ENCODE results near the gene GPX2. TPM values are rescaled to one million over a fixed set of nuclear protein-coding genes. Genes with fewer than 3 reads are reported as not detected.
A peak's percentile ranks its signal among the peaks of the same experiment; 100 is the strongest.
"Not testable (repeated sequence)": the region's sequence is repeated elsewhere in the genome, so short reads cannot be mapped to it uniquely, and the experiment has no call there.

GPX2 gene
- total RNA-seq, 2 donors from 2014 or later: 18.9 to 55.0 TPM

GRCh38 chr14:64919215-64919614, 23.3 kb downstream of the GPX2 start:
- no peaks in the 10 kb centered on the region for H3K9me3 ChIP-seq
- H3K27ac ChIP-seq: no peak overlapping the region
- no peaks in the 10 kb centered on the region for H3K27me3 ChIP-seq (replicated peaks; ENCODE audit: insufficient read depth)
- no peaks in the 10 kb centered on the region for H3K36me3 ChIP-seq
- H3K4me3 ChIP-seq: no peak overlapping the region
- DNase-seq (ENCODE audit: low spot score): no peak
- peaks cover 6% of the 10 kb centered on the region for H3K4me1 ChIP-seq (replicated peaks)
- no peak for TF ChIP-seq CTCF (IDR thresholded peaks at IDR 0.05)
- TF ChIP-seq POLR2AphosphoS5 (IDR thresholded peaks at IDR 0.05): no peak
- no peak for TF ChIP-seq POLR2A (IDR thresholded peaks at IDR 0.05)
- intact Hi-C loops (cut with DNase I): no loop called here

GRCh38 chr14:64918216-64918615, 24.3 kb downstream of the GPX2 start:
- Histone ChIP-seq H3K9me3 (no peaks in the 10 kb centered on the region), H3K4me1 (replicated peaks) (peaks cover 6% of the 10 kb centered on the region), H3K4me3 (no peak overlapping the region), H3K27me3 (replicated peaks; ENCODE audit: insufficient read depth) (no peaks in the 10 kb centered on the region), H3K27ac (no peak overlapping the region), H3K36me3 (no peaks in the 10 kb centered on the region)
- 88% methylated on average over 4 of the region's 4 CpGs for WGBS
- intact Hi-C loops (cut with DNase I): no loop called here
- no peak for TF ChIP-seq POLR2AphosphoS5 (IDR thresholded peaks at IDR 0.05)
- TF ChIP-seq POLR2A (IDR thresholded peaks at IDR 0.05): no peak
- no peak for TF ChIP-seq CTCF (IDR thresholded peaks at IDR 0.05)
- no peak for DNase-seq (ENCODE audit: low spot score)

GRCh38 chr14:64915797-64916196, 26.7 kb downstream of the GPX2 start:
- Histone ChIP-seq H3K36me3 (no peaks in the 10 kb centered on the region), H3K9me3 (no peaks in the 10 kb centered on the region), H3K27me3 (replicated peaks; ENCODE audit: insufficient read depth) (no peaks in the 10 kb centered on the region), H3K4me3 (no peak overlapping the region), H3K4me1 (replicated peaks) (peaks cover 6% of the 10 kb centered on the region), H3K27ac (no peak overlapping the region)
- no peak for TF ChIP-seq CTCF (IDR thresholded peaks at IDR 0.05)
- TF ChIP-seq POLR2AphosphoS5 (IDR thresholded peaks at IDR 0.05): no peak
- TF ChIP-seq POLR2A (IDR thresholded peaks at IDR 0.05): no peak
- no peak for DNase-seq (ENCODE audit: low spot score)
- WGBS: 90% methylated on average over 2 of the region's 2 CpGs
- intact Hi-C loops (cut with DNase I): no loop called here

- Histone ChIP-seq H3K36me3 (no peaks in the 10 kb centered on the region), H3K9me3 (no peaks in the 10 kb centered on the region), H3K4me3 (peak overlapping the region; percentile 94 to 95), H3K4me1 (replicated peaks) (peaks cover 6% of the 10 kb centered on the region), H3K27me3 (replicated peaks; ENCODE audit: insufficient read depth) (no peaks in the 10 kb centered on the region), H3K27ac (peak overlapping the region; percentile 87 to 88)
- intact Hi-C loops (cut with DNase I): no loop called here
- no peak for DNase-seq (ENCODE audit: low spot score)
- no peak for TF ChIP-seq POLR2A (IDR thresholded peaks at IDR 0.05)
- no peak for TF ChIP-seq POLR2AphosphoS5 (IDR thresholded peaks at IDR 0.05)
- no peak for TF ChIP-seq CTCF (IDR thresholded peaks at IDR 0.05)
- 23% methylated on average over 4 of the region's 4 CpGs for WGBS
Measured at GRCh38 chr14:64915029-64915424, 27.5 kb downstream of the GPX2 start.

- under 1% methylated on average over 43 of the region's 49 CpGs for WGBS
- Histone ChIP-seq H3K27ac (peak within 1 kb of the TSS; percentile 87 to 88), H3K9me3 (no peaks in the 10 kb centered on the region), H3K4me1 (replicated peaks) (peaks cover 6% of the 10 kb centered on the region), H3K4me3 (peak within 1 kb of the TSS; percentile 94 to 95), H3K36me3 (no peaks in the 10 kb centered on the region), H3K27me3 (replicated peaks; ENCODE audit: insufficient read depth) (no peaks in the 10 kb centered on the region)
- DNase-seq (ENCODE audit: low spot score): peak; percentile 99
- TF ChIP-seq POLR2AphosphoS5 (IDR thresholded peaks at IDR 0.05) (peak; percentile 99), CTCF (IDR thresholded peaks at IDR 0.05) (no peak), POLR2A (IDR thresholded peaks at IDR 0.05) (peak; percentile 73)
- intact Hi-C loops (cut with DNase I): no loop called here
Measured at GRCh38 chr14:64914237-64915028, 28.1 kb downstream of the GPX2 start, which contains the start of gene CHURC1. Gene CHURC1, plus strand, starts transcription at chr14:64914455. Its CDS starts 41 bp downstream, at chr14:64914496.

GRCh38 chr14:64913477-64913876, 29.1 kb downstream of the GPX2 start:
- H3K27ac ChIP-seq: peak overlapping the region in 1 of 2 donors; percentile 88

More at GRCh38 chr14:64913477-64913876, 29.1 kb downstream of the GPX2 start:
- H3K36me3 ChIP-seq; intact Hi-C loops (cut with DNase I); H3K9me3 ChIP-seq; DNase-seq (ENCODE audit: low spot score); H3K4me1 ChIP-seq (replicated peaks); H3K27me3 ChIP-seq (replicated peaks; ENCODE audit: insufficient read depth); H3K4me3 ChIP-seq: not testable (repeated sequence)
- 67% methylated on average over 5 of the region's 5 CpGs for WGBS
